ENCODE results near the gene NSUN7.

DNA sequence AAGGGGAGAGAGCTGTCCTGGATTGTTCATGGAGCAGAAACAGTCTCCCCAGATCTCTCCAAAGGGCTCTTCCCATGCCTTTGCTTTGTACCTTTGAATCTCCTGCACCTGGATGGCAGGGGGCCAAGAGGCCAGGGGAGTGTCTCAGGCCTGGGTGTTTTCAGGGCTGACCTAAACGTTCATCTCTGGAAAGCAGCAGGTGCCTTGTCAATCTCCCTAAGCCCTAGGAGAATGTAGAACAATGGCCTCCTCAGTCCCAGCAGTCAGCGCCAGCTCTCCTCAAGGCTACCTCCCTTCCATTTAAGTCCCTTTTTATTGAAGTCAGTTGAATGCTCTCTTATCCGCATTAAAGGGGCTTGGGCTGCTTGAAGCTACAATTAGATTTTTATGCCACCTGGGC, 31.2 kb upstream of the NSUN7 start:
- TF ChIP-seq, protein P1, sequence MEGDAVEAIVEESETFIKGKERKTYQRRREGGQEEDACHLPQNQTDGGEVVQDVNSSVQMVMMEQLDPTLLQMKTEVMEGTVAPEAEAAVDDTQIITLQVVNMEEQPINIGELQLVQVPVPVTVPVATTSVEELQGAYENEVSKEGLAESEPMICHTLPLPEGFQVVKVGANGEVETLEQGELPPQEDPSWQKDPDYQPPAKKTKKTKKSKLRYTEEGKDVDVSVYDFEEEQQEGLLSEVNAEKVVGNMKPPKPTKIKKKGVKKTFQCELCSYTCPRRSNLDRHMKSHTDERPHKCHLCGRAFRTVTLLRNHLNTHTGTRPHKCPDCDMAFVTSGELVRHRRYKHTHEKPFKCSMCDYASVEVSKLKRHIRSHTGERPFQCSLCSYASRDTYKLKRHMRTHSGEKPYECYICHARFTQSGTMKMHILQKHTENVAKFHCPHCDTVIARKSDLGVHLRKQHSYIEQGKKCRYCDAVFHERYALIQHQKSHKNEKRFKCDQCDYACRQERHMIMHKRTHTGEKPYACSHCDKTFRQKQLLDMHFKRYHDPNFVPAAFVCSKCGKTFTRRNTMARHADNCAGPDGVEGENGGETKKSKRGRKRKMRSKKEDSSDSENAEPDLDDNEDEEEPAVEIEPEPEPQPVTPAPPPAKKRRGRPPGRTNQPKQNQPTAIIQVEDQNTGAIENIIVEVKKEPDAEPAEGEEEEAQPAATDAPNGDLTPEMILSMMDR (IDR thresholded peaks at IDR 0.05): no peak
- no peak for TF ChIP-seq POLR2A (IDR thresholded peaks at IDR 0.05)
